ENCODE measurements around the gene PAXIP1.
"Not testable (repeated sequence)": the region's sequence is repeated elsewhere in the genome, so short reads cannot be mapped to it uniquely, and the experiment has no call there.

PAXIP1 gene, protein sequence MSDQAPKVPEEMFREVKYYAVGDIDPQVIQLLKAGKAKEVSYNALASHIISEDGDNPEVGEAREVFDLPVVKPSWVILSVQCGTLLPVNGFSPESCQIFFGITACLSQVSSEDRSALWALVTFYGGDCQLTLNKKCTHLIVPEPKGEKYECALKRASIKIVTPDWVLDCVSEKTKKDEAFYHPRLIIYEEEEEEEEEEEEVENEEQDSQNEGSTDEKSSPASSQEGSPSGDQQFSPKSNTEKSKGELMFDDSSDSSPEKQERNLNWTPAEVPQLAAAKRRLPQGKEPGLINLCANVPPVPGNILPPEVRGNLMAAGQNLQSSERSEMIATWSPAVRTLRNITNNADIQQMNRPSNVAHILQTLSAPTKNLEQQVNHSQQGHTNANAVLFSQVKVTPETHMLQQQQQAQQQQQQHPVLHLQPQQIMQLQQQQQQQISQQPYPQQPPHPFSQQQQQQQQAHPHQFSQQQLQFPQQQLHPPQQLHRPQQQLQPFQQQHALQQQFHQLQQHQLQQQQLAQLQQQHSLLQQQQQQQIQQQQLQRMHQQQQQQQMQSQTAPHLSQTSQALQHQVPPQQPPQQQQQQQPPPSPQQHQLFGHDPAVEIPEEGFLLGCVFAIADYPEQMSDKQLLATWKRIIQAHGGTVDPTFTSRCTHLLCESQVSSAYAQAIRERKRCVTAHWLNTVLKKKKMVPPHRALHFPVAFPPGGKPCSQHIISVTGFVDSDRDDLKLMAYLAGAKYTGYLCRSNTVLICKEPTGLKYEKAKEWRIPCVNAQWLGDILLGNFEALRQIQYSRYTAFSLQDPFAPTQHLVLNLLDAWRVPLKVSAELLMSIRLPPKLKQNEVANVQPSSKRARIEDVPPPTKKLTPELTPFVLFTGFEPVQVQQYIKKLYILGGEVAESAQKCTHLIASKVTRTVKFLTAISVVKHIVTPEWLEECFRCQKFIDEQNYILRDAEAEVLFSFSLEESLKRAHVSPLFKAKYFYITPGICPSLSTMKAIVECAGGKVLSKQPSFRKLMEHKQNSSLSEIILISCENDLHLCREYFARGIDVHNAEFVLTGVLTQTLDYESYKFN

DNA sequence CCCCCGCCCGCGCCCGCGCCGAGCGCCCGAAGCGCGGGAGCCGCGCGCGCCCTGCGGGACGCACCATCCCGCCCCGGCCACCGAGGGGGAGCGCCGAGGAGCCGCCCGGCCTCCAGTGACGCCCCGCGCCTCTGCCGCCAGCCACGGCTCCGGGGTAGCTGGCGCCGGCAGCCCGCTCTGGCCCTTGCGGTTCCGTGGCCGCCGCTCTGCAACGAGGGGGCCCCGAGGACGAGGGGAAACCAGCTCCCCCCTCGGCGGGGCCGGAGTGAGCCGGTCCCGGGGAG lies at the start of gene PAXIP1:
TSS of gene PAXIP1 (minus strand) at position 33 of the 284 bp plus-strand sequence. CDS start 195 bp downstream, outside the sequence.
- no peak for DNase-seq

- no peak for DNase-seq
Measured at GRCh38 chr7:155051355-155051754, 48.4 kb upstream of the PAXIP1 start.

GRCh38 chr7:155048006-155048405 lies 45.1 kb upstream of the PAXIP1 start:
- no peak for DNase-seq

GRCh38 chr7:155043756-155044155 lies 40.8 kb upstream of the PAXIP1 start:
- no peak for DNase-seq

DNA sequence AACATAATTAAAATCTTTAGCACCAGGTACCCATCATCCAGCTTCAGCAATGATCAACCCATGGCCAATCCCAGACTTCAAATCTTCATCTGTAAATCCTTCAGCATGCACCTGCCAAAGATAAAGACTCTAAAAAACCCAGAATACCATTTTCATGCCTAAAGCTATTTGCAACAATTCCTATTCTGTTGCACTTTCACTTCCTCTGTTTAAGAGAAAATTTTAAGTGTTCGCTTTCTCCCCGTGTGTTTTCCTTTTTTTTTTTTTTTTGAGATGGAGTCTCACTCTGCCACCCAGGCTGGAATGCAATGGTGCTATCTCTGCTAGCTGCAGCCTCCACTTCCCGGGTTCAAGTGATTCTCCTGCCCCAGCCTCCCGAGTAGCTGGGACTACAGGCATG lies 35.4 kb upstream of the PAXIP1 start:
- DNase-seq = no peak

DNA sequence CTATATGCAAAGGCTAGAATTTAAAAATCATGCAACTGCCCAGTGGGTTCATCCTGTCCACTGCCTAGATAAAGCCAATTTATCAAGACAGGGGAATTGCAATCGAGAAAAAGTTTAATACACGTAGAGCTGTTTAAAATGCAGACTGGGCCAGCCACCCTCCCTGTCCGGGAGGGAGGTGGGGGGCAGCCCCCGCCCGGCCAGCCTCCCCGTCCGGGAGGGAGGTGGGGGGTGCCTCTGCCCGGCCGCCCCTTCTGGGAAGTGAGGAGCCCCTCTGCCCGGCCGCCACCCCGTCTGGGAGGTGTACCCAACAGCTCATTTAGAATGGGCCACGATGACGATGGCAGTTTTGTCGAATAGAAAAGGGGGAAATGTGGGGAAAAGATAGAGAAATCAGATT lies 31.6 kb upstream of the PAXIP1 start:
- not testable (repeated sequence) for DNase-seq

DNA sequence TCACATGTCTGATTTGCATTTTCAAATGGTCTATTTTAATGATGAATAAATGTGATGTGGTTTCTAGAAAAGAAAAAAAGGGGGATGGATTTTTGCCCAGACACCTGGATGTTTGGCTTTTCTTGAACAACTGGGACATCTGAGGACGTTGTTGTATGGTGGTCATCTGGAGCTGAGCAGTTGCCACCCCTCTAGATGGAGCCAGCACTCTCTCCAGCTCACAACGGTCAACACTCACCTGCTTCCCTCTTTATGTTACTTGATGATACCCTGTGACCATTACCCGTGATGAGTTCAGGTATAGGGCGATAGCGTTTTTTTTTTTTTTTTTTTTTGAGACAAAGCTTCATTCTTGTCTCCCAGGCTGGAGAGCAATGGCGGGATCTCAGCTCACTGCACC lies 30.1 kb upstream of the PAXIP1 start:
- DNase-seq = no peak

GRCh38 chr7:155027879-155028278 lies 25.0 kb upstream of the PAXIP1 start:
- no peak for DNase-seq

DNA sequence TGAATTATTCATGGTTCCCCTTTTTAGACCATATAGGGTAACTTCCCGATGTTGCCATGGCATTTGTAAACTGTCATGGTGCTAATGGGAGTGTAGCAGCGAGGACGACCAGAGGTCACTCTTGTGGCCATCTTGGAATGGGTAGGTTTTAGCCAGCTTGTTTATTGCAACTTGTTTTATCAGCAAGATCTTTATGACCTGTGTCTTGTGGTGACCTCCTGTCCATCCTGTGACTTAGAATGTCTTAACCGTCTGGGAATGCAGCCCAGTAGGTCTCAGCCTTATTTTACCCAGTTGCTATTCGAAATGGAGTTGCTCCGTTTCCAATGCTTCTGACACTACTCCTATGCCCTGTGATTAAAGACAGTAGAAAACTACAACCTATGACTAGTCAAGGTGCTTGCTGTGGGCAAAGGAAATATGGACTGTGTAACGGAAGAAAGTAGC lies 18.8 kb upstream of the PAXIP1 start:
- DNase-seq = no peak

DNA sequence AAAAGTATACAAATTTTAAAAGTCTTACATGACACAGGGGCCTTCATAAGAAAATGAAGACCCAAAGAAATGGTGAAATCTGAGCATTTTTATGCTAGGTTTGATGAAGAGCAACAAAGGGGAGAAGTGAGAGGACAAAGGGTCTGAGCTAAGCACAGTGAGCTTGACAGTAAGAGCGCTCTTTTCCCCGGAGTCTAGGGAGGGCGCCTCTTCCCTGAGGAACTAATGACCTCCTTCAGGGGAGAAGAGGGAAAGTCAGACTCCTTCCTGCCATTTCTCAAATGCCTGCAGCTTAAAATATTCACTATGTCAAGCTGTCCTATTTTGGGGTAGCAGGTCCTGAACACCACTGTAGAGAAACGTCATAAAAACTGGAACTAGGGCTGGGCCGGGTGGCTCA lies 18.1 kb upstream of the PAXIP1 start:
- no peak for DNase-seq

GRCh38 chr7:155017834-155018233 lies 14.9 kb upstream of the PAXIP1 start:
- DNase-seq = no peak

DNA sequence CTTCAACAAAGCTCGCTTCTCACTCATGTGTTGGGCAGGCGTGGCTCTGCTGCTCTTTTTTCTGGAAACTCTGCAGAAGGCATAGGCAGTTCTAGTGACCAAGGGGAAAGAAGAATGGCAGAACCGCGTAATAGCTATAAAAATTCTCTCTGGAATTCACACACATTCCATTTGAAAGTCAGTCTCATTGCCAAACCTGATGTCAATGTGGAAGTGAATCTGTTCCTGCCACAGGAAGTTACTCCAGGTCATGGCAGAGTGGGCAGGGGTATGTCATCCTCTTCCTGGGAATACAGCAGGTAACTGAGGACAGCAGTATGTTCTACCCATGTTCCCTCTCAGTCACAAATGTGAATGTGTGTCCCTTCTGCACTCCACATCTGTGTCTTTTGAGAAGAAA lies 8.2 kb upstream of the PAXIP1 start:
- DNase-seq = no peak

DNA sequence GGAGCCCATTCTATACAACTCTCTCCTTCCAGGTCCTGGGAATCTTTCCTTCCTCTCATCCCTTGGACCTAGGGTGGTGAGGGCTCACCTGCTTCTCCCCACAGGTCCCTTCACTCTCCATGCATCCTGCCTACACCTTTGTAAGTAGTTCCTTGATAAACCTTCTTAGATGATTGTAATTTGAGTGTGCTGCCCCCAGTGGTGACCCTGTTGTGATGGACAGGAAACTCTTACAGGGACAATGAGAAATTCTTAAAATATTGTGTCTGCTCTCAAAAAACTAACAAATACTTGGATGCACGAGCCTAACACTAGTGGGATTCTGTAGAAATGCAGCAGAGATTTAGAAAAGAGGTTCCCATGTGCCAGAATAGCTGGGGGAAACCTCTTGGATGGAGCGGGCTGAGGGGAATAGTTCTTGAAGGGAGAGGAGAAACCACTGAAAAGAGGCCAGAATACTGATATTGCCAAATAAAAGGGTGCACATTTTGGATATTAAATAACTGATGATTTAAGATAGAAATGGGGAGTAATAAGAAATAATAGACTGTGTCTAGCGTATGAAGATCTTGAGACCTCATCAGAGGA lies 6.7 kb upstream of the PAXIP1 start:
- DNase-seq = no peak

DNA sequence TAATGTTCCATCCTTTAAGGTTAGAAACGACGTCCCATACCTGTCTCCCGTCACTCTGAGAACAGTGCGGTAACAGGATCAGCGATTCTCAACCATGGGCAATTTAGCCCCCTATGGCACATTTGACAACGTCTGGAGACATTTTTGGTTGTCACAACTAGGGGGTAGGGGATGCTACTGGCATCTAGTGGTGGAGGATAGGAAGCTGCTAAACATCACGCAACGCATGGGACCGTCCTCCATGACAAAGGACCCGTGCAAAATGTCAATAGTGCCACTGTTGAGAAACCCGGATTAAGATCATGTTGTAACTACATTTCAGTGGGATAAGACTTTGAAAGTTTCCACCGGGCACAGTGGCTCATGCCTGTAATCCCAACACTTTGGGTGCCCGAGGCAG lies 5.0 kb upstream of the PAXIP1 start:
- DNase-seq = no peak

DNA sequence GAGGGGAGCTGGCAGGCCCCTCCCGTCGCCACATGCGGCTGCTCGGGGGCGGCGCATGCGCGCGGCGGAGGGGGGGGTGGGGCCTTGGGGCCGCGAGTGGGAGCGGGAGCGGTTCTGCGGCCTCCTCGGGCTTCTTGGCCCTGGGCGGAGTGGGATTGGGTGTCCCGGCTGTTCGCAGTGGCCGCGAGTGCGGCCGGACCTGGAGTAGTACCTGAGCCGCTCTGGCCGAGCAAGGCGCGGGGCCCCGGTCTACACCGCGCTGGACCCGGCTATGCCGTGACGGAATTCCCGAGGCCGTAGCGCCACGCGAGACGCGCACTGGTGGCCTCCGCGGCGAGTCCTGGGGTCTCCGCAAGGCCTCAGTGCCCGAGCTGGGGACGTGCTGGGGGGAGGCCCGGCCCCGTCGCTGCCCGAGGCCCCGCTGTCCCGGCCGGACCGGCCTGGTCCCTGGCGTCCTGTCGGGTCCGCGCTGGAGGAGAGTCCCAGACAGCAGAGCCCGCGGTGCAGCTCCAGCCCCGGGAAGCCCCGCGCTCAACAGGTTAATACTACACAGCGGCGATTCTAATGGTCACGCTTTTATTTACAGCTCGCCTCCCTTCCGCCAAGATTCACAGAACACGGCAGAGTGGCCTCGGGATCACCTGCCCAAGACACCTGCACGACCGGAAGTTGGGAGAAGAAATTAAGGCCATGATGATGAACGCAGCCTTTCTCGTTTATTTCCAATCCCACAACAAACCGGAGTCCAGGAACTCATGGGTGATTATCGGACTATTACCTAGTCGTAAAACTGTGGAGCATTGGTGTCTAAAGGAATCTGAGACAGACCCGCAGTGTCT lies 671 bp upstream of the PAXIP1 start:
- DNase-seq = peak; percentile 79

DNA sequence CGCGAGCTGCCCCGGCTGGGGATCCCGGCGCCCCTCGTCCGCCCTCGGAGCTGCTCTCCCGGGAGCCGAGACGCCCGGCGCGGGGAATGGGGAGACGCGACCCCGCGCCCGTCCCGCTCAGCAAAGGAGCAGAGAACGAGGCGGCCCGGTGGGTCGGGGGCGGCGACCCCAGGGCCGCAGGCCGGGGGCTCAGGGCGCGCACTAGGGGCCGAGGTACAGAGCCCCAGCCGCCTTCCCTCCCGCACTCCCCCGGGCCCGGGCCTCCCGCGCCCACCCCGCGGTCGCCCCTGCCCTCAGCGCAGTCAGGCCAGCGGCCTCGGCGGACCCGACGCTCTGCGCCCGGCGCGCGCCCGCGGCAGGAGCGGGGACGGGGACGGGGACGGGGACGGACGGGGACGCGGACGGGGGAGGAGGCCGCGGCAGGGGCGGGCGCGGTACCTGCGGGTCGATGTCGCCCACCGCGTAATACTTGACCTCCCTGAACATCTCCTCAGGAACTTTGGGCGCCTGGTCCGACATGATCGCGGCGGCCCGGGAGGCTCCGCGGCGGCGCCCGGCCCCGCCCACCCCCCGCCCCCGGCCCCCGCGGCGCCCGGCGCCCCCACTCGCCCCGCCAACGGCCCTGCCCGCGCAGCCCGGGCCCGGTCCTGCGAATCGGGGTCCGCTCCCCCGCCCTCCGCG lies 373 bp downstream of the PAXIP1 start:
- DNase-seq = peak; percentile 15

DNA sequence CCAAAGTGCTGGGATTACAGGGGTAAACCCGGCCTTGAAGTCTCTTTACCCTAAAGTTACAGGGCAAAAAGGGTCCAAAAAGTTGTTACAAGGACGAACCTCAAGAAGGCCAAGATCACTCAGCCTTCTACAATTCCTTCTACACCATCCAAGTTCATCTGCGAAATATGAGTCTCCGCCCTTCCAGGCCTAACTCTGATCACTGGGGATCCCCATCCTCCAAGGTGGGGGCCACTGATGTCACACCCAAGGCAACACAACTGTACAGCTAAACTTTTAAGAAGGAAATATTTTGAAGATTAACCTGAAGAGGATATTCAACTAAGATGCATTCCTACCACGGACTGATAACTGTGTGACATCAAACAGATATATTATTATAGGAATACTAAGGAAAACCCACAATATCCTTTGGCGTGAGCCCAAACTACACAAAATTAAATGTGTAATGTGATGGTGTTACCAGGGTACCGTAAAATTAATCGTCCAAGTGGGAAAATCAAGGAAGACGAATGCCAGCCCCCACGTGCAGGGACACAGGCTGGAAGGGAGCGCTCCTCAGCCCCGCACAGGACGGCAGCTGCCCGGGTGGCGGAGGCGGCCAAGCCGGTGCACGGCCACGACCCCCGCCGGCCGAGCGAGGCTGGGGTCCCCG lies 1.0 kb downstream of the PAXIP1 start:
- no peak for DNase-seq

GRCh38 chr7:155000795-155001194 lies 2.1 kb downstream of the PAXIP1 start:
- DNase-seq = no peak

DNA sequence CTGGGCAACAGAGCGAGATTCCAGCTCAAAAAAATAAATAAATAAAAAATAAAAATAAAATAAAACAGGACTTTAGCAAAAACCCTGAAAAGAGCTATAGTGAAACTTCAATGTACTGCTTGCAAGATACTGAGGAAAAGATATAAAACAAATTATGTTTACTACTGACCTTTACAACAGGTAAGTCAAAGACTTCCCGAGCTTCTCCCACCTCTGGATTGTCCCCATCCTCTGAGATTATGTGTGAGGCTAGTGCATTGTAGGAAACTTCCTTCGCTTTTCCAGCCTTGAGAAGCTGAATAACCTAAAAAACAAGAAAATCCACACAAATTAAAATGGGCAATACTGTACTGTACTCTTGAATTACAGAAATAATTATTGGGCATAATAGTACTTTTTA lies 4.4 kb downstream of the PAXIP1 start:
- DNase-seq = no peak

GRCh38 chr7:154997840-154998370 lies 5.0 kb downstream of the PAXIP1 start:
- no peak for DNase-seq

- DNase-seq = no peak
Measured at GRCh38 chr7:154996756-154997155, 6.2 kb downstream of the PAXIP1 start.
